NOMO-1 (cell line): ENCODE data around the gene CAMK1D.
"Not testable (repeated sequence)": the region's sequence is repeated elsewhere in the genome, so short reads cannot be mapped to it uniquely, and the experiment has no call there.

ENCODE experiments used
- DNase-seq, 2 experiments: peaks; one replicate each; lab custom pipeline; 2025; ENCODE audit not compliant: unreplicated experiment in 2 of 2; lab: John Stamatoyannopoulos, UW

Gene CAMK1D

DNA sequence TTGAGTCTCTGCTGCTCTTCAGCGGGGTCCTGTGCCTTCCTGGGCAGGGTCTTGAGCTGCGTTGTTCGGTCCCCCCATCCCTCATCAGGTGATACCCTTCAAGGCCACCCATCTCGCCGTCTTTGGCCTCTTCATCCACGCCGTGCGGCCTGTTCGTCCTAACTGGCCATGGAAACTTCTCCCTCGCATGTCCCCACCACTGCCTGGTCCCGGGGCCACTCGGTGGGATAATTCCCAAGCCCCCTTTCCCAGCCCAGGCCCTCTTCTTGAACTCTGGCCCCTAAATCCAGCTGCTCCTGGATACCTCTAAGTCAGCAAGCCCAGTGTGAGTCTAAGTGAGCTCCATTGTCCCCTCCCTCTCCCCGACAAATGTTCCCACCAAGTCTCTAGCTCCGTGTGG, 74.5 kb downstream of the CAMK1D start:
- DNase-seq = no peak

DNA sequence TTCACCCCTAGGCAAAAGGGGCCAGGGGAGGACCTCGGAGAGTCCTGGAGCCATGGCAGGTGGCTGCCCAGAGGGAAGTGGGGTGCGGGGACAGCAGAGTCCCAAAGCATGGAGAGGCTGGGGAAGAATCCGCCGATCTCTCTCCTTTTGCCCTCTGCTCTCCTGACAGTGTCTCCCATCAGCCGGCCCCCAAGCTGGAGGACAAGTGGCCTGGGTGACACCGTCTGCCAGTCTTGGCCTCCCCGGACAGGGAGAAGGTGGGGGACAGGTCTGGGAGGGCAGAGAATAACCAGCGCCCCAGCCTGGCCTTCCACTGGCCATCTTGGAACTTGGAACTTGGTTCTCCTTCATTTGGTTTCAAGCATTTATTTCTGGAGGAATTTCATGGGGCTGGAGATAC, 77.9 kb downstream of the CAMK1D start:
- DNase-seq = no peak

DNA sequence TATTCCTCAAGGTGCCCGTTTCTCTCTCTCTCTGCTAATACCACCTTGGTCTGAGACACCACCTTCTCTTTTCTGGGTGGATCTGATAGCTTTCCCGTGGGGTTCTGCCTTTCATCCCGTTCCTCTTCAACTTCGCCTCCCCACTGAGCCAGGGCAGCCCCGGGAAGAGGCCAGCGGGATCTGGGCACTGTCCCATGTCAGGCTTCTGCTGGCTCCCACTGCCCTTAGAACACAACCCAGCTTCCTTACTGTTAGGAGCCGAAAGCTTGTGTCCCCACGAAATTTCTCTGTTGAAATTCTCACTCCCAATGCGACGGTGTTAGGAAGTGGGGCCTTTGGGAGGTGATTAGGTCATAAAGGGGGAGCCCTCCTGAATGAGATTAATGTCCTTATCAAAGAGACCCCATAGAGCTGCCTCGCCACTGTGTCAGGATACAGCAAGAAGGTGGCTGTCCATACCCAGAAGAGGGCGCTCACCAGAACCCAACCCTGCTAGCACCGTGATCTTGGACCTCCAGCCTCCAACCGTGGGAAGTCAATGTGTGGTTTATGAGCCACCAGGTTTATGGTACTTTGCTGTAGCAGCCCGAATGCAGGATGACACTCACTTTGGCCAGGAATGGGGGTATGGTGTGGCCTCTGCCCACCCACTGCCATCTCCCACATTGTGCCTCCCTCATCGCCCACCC, 79.2 kb downstream of the CAMK1D start:
- DNase-seq = no peak

DNA sequence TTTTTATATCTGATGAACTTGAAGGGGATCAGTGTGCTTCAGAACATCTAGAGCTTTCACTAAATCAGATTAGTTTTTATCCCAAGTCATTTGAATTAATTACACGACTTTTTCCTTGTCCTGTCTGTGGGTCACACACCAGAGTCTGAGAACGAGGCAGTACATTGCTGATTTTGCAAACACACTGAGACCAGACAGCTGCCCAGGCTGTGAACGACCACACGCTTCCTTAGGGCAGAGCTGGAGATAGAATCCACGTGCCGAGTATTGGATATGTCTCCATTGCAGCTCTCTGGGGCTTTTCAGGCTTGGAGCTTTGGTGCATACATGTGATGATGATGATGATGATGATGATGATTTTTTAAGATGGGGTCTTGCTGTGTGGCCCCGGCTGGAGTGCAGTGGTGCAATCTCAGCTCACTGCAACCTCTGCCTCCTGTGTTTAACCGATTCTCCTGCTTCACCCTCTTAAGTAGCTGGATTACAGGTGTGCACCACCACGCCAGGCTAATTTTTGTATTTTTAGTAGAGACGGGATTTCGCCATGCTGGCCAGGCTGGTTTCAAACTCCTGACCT, 81.1 kb downstream of the CAMK1D start:
- no peak for DNase-seq

DNA sequence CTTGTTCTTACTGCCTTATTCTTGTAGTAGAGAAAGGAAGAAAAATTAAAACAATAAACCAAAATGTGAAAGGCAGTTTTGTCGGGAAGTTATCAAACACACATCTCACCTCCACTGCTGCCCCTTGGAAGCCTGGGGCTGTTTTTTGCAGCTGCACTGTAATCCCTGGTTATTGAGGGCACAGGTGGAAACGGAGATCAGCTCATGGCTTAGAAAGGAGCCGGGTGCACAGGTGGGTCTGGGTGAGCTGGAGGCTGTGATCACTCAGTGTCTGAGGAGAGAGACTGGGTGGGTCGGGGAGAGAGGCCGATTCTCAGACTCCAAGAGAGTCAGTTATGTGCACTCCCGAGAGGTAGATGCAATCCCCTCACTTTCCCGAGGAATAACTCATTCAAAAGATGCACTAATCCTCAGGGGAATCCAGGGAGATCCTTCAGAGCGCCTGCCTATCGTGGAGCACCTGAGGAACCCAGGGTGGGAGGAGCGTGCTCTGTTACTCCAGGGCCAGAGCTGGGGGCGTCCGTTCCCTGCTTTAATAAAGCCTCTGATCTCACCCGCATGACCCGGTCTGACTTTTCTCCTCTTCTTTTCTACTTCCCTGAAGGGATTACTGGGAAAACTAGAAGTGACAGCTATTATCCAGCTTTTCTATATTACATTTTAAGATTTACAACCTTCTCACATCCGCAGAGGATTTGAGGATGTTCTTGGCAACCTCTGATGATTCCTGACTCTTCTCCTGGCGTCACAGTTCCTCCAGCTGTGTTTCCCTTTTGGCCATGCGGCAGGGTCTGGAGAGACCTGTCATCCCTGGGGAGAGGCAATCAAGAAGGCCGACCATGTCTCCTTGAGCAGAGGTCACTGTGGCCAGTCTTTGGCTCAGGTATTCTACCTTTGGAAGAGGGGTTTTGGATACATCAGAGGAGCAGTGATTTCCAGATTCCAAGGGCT, 82.1 kb downstream of the CAMK1D start:
- no peak for DNase-seq

DNA sequence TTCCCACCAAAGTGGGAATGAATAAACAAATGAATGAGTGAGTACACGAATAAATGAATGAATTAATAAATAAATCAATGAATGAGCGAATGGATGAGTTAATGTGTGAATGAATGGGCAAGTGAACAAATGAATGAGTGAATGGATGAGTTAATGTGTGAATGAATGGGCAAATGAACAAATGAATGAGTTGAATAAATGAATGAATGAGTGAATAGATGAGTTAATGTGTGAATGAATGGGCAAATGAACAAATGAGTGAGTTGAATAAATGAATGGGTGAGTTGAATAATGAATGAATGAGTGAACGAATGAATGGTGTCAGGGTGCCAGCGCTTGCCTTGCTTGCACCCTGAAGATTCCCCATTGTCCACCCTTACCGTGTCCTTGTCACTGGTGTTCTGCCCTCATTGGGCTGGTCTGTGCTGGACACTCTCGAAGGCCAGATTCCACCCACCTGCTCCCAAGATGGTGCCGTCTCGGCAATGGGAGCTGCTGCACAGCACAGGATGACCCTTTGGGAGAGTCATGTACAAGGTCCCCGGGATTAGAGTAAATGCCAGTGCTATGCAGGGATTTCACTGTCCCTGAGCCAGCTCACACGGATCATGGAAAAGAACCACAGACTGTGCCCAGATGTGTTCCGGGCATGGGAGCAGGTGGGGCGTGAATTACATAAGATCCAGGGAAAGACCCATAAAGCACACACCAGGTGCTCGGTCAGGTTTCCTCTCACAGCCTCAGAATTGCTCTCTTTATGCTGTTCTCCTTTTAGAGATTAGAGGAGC, 83.2 kb downstream of the CAMK1D start:
- DNase-seq = no peak

DNA sequence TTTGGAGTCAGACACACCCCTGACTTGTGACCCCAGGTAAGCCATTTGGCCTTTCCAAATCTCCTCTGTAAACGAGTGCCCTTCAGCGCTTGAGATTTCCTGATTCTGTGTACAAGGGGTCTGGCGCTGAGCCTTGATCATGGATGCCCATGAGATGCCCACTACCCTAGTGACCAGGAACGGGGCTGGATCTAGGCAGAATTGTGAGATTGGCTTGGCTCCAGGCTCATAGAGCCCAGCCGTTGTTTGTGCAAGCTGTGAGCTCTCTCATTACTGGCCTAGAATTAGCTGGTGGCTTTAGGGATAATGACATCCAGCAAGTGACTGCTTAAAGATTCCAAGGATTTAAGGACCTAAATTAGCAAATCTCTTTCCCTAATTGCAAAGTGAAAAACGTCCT, 84.9 kb downstream of the CAMK1D start:
- DNase-seq = no peak

DNA sequence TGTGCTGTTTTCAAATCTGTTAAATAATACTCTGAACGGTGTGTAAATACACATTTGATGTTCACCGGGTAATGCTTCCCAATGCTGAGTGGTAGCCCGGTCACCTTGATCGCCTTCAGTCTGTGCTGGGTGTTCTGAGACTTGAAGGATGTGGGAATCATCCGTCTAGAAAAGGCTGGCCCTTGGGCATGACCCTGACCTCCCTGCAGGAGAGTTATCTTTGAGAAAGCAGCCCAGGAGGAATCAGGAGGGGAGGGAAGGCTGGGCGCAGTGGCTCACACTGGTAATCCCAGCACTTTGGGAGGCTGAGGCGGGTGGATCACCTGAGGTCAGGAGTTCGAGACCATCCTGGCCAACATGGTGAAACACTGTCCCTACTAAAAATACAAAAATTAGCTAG, 85.3 kb downstream of the CAMK1D start:
- DNase-seq = not testable (repeated sequence)

DNA sequence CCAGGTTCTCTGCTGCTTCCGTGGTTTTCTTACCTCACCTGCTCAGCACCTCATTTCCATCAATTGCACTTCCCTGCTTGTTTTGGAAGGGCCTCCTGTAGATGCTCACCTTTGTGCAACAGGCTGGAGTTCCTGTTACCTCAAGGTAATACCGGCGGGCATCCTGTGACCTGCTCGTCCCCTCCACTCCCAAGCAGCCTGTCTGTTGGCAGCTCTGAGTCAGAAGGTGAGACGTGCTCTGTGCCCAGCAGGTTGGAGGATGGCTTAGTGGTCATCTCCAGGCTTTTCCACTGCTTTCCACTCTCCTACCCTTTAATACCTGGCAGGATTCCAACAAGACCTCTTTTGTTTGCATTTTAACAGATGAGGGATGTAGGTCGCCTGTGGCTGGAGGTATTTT, 86.0 kb downstream of the CAMK1D start:
- no peak for DNase-seq

DNA sequence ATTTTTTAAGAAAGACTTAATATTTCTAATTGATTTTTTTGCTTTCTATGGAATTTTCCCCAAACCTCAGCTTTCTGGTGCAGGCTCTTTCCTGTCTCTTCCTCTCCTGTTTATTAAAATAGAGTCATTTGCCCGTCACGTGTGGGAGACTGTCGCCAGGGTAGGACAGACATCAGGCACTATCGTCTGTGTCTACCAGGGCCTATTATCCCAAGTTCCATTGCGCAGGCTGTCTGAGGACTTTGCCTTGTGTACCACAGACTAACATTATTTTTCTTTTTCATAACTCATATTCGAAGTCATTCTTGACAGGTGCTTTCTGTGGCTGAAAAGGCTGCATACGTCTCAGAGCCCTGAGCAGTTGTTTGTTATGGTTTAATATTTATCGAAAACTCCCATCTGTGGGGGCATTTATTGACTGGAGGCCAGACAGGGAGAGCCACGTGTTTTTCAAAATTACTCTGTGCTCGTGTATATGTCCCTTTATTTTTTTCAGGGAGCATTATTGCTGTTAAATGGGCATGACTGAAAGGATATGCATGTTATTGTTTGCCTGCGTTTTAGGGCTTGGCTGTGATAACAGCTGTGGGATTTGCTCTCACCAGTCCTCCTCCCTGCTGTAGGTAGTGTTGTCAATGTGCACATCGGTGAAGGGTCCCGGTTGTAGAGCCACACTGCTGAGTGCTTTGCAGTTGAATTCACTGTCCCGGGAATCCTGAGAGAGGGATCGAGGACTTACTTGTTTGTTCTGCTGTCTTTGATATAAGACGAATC, 89.8 kb downstream of the CAMK1D start:
- no peak for DNase-seq

DNA sequence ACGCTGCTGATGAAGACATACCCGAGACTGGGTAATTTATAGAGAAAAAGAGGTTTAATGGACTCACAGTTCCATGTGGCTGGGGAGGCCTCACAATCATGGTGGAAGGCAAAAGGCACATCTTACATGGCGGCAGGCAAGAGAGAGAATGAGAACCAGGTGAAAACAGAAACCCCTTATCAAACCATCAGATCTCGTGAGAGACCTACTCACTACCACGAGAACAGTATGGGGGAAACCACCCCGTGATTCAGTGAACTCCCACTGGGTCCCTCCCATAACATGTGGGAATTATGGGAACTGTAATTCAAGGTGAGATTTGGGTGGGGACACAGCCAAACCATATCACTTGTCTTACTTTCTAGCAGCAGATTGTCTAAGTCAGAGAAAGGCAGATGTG, 90.4 kb downstream of the CAMK1D start:
- DNase-seq = not testable (repeated sequence)

DNA sequence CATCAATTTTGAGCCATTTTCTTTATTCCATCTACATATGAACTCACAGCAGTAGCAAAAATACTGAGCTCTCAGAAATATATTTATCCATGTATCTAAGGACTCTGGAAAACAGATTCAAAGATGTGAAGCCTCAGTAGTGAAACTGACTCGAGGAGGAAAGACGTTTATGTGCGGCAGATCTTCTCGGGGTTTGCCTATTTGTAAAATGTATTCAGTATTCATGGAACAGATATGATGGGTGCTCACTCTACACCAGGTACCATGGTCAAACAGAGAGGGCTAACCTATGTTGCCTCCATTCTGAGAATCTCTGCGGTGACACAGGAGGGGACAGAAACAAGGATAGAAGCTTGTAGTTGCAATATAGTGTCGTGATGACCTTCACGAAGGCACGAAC, 93.7 kb downstream of the CAMK1D start:
- DNase-seq = no peak

DNA sequence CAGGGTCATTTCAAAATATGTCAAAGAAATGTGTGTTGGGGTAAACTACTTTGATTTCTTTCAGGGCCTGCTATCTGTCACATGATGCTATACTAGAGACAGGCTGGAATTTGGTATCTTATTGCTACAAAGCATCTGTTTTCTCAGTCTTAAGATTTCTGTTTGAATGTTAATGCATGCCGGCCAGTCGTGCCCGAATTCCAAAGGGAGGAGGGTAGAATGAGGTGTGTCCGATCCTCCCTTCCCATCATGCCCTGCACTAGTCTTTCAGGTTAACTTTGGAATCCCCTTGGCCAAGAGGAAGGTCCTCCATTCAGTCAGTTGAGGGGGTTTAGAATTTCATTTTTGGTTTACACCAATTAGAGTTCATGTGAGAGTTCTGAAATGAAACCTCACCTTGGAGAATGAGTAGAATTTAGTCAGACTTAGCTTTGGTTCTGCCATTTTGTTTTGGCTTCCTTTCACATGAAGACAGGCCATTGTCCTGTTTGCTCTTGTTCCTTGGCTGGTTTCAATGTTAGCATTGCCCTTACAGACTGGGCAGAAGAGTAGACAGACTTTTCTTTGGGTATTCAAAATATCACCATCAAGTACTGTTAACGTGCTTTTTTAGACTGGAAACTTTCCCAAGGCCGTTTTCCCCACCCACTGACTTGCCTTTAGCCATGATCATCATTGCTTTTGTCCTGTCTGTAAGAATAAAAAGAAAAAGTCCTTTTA, 95.8 kb downstream of the CAMK1D start:
- DNase-seq = no peak

DNA sequence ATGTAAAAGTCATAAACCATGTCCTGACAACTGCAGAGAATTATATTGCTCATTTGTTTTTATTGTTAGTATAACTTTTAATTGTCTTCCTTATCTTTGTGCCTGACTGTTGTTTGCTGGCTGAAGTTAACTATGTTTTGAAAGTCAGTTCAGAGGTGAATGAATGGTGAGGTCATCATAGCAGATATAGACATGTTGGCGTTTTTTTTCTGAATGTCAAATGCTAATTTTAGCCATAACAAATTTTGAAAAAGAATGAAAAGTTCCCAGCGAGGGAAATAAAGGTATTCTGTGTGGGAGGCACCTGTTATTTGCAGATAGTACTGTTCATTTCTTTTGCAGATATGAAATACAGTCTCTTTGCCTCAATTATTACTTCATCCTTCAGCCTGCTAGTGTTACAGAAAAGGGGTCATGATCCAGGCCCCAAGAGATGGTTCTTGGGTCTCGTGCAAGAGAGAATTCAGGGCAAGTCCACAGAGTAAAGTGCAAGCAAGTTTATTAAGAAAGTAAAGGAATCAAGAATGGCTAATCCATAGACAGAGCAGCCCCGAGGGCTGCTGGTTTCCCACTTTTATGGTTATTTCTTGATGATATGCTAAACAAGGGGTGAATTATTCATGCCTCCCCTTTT, 96.5 kb downstream of the CAMK1D start:
- DNase-seq = no peak

DNA sequence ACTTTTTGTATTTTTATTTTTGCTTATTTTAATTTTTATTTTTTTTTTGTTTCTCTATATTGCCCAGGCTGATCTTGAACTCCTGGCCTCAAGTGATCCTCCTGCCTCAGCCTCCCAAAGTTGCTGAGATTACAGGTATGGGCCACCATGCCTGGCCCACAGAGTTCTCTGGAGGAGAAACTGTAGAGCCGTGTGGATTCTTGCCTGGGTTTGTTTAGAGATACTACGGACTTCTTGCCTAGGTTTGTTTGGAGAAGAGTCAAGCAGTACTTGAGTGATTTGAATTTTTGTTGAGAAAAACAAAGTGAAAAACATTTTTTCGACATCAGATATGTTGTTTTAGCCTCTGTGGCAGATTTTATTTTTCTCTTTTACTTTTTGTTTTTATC, 99.0 kb downstream of the CAMK1D start:
- DNase-seq = no peak

DNA sequence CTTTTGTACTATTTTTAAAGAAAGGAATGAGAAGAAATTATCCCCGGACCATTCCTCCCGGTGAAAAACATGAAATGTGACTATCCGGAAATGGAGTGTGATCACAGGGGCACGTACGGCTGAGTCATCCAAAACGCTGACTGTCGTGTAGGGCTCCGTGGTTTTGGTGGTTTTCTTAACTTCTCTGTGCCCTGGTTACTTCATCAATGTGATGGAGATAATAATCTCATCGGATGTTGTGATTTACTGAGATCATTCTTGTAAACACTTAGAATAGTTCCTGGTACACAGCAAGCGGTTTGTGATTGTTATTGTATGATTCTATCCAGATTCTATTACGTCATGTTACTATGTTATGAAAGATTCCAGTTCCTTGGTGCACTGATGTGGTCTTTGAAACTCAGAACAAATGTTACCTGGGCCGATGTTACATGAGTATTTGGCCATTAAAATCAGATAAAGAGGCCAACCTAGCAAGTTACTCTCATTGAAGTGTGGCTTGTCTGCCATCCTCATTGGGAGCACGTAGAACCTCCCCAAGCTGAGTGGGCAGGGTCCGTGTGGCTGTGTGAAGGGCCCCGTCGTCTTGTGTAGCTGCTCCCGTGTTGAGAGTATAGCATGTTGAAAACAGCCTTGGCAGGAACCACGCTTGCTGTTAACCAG, 99.5 kb downstream of the CAMK1D start:
- peak; percentile 69 to 92 for DNase-seq

DNA sequence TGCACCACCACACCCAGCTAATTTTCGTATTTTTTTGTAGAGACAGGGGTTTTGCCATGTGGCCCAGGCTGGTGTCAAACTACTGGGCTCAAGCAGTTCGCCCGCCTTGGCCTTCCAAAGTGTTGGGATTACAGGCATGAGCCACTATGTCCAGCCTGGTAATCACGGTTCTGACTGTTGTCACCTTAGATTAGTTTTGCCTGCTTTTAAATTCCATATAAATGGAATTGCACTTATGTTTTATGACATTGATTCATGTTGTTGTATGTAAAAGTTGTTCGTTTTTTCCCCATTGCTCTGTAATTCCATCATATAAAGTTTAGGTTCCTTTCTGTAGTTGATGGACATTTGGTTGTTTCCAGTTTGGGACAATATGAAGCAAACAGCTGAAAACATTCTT, 106.0 kb downstream of the CAMK1D start:
- no peak for DNase-seq

DNA sequence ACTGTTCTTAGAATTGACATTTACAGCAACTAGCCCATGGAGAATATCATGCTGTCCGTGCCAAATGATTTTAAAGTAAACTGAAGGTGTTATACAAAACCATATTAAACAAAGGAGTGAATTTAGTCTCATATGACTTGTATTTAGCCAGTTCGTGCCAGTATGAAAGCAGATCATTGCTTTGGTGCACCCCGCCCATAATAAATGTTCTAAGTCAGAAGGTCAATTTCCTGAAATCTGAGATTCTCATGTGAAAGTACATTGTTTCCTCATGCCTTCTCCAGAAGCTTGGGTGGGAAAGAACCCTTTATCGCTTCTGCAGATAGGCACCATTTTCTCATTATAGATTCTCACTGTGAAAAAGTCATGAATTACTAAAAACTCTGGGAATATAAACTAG, 106.4 kb downstream of the CAMK1D start:
- DNase-seq = no peak

DNA sequence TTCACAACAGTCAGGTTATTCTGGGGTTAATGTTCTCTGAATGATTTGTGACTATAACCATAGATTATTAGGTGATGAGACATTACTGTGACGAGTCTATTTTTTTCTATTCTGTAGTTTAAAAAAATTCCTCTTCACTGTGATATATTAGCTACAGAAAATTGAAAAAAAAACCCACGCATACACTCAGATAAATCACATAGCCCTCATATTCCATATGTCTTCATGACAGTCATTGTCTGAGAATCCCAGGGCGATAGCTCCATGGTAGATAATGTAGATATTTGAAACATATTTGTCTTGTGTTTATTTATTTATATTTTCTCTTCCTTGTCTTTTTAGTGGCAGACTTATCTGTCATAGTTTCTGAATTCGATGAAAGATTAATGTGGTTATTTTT, 110.0 kb downstream of the CAMK1D start:
- DNase-seq = no peak
